NCI-H2227 treated with DMSO at 0.1 percent for 48 hours (cell line): Measurements from ENCODE around the gene B3GAT1.

Experiments
- DNase-seq: peaks from one replicate; lab custom pipeline; 2025; lab: John Stamatoyannopoulos, UW

B3GAT1 gene

DNA sequence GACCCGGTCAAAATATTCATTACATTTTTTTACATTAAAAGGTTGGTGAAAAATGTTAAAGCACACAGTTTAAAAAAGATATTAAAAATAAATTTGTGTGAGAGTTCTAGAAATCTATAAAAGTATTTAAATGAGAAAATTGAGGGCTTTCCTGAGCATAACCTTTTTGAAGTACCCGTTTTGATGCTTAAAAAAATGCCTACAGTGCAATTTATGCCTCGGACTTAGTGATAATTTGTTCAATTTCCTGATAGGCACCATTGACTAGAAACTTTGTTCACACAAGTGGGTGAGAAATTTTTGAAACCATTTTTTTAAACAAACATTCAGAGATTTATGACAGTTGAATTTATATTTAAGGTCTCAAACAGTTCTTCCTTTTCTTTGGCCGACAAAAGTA lies 29.7 kb upstream of the B3GAT1 start:
- no peak for DNase-seq

DNA sequence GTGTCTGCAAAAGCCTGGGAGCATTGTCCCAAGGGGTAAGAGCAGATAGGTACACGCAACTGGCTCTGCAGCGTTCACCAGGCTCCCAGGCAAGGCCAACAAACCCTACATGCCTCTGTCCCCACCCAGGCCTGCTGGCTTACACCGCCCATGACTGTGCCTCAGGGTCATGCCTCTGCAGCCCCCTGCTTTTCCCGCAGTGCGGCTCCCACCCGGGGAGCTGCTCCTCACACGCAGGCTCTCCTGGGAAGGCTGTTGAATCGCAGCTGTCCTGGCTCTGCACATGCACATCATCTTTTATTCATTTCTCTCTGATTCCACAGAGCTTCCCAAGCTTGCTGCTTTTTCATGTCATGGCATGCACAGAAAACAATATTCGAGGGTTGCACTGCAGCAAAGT lies 29.2 kb upstream of the B3GAT1 start:
- no peak for DNase-seq

DNA sequence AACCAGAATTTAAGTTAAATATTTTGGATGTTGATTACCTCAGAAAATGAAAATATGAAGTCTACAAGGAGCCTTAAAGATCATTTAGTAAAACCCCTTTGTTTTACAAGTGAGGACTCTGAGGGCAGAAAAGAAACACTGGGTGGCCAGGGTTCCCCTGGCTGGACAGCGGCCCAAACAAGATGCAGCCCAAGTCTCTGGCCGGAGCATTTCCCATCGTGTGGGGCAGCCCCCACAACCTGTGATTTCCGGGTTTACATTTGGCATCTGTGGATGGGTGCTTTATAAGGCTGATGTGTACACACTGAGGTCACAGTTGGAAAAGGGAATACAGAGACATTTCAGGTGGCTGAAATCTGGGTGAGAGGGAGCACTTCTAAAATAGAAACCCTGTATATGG lies 28.8 kb upstream of the B3GAT1 start:
- no peak for DNase-seq

DNA sequence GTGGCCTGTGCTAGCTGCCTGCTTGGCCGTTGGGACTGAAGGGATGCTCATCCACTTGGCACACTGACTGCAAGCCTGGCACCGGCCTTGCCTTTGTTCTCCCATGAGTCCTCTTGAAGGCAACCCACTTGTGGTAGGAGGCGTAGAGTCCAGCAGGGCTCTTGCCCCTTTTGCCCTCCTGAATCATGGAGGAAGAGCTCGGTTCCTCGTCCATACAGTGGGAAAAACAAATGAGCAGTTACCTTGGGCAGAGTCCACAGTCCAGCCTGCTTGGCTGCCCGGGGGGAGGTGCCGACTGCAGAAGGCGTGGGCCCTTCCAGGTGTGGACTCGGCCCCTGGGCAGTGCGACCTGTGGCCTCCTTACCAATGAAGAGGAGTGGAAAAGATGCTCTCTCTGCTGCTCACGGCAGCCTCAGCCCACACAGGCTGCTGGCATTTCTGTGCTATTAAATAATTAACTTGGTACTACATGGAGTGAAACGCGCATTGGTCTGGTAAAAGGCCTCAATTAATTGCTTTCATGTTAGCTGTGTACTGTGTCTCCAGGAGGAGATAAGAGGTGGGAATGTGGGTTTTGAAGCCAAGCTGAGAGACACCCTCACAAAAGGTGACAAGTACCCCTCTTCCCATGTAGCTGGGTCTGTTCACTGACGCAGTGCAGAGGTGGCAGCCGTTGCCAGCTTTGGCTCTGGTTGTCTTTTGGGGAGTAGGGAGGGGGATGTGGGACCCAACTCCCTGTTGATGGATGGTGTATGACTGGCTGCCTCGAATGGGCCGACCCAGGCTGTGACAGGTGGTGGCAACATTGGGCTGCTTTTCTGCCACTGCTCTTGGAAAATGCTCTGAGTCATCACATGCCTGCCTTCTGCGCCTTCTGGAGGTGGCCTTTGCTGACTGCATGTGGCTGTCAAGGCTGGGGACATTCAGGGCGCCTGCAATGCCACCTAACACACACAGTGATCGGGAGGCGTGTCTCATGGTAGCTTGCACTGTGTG lies 26.8 kb upstream of the B3GAT1 start:
- DNase-seq, result no peak

DNA sequence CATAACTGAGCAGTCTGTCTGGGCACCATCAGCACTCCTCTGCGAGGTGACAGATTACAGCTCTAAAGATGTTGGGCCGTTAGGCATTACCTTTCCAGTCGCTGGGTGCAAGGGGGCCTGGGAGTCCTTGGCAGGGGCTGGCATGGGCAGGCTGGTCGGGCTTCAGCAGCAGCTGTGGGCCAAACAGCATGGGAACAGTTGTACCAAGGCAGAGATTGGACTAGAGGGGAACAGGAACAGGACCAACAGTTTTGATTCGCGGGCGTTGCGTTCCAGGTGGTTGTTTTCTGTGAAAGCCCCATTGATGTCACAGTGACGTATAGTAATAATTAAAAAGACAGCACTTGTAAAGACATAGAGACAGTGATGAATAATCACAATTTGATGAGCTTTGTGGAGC lies 25.8 kb upstream of the B3GAT1 start:
- no peak for DNase-seq

DNA sequence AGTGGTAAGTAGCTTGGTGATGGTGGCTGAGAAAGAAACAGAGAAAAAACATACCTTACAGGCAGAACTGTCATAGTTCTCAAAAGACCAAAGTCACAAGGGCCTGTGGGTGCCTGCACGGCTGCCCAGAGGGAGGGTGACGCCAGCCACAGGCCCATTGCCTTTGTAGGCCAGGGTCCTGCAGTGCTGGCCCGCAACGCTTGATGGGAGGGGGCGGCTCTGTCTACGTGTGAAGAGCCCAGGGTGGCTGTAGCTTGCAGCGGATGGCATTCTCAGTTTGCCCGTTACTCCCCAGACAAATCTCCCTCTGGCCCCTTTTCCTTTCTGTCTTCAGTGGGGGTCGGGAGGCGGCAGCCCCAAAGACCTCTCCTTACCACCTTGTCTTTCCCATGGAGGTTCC lies 24.7 kb upstream of the B3GAT1 start:
- no peak for DNase-seq

DNA sequence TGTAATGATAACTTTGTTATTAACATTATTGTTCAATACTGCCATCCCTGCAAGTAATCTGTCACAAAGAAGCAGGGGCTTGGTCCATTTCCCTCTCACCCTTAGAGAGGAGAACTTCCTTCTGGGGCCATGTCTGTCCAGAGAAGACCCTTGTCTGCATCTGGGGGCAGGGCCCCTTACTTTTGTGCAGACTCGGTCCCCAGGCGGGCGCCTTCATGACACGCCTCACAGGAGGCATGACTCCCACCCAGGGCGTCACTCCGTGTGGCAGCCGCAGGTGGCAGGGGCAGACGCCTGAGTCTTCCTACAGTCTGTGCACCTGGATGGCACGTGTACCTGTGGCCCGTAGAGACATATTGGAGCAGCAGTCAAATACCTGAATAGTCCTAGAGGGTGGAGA lies 21.8 kb upstream of the B3GAT1 start:
- no peak for DNase-seq

DNA sequence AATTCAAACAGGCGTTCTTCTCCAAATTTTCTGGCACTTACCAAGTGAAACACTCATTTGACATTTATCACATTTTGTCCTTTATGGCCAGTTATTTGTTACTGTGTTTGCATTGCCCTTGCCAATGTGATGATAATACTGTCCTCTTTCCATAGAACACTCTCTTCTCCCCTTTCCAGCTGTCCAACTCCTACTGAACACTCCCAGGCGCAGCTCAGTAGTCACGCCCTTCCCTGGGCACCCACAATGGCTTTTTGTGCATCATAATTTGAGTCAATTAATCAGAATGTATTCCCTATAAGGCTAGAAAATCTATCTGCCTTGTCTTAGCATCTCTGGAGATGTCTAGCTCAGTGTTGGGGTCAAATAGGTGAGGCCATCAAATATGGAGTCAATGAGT lies 21.2 kb upstream of the B3GAT1 start:
- no peak for DNase-seq

DNA sequence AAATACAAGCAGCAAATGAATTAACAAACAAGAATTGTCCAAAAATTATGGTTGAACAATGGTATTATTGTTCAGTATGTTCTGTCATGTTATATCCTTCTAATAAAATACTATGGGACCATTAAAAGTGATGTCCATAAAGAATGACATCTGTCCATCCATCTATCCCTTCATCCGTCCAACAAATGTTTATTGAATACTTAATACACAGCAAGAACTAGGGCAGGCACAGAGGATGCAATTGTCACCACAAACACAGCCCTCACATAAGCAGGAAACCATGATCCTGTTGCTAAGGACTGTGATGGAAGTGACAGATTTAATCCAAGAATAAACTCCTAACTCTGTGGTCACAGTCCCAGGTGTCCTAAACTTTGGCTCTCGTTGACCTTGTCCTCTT lies 20.7 kb upstream of the B3GAT1 start:
- no peak for DNase-seq

DNA sequence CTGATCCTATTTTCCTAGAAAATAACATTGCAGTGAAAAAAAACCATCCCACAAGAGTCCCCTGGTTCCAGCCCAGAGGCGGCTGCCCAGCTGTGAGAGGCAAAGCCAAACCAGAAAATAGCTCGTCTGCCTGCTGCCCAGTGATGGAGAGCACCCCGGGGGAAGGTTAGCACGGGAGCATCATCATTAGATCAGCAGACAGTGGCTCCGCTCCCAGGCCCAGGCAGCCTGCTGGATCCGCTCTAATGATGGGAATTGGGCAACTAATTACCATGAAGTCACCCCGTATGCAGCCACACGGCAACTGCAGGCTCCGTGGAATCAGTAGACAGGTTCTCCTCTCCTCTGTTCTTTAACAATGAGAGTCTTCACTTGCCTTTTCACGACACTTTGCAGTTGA lies 17.1 kb upstream of the B3GAT1 start:
- no peak for DNase-seq

DNA sequence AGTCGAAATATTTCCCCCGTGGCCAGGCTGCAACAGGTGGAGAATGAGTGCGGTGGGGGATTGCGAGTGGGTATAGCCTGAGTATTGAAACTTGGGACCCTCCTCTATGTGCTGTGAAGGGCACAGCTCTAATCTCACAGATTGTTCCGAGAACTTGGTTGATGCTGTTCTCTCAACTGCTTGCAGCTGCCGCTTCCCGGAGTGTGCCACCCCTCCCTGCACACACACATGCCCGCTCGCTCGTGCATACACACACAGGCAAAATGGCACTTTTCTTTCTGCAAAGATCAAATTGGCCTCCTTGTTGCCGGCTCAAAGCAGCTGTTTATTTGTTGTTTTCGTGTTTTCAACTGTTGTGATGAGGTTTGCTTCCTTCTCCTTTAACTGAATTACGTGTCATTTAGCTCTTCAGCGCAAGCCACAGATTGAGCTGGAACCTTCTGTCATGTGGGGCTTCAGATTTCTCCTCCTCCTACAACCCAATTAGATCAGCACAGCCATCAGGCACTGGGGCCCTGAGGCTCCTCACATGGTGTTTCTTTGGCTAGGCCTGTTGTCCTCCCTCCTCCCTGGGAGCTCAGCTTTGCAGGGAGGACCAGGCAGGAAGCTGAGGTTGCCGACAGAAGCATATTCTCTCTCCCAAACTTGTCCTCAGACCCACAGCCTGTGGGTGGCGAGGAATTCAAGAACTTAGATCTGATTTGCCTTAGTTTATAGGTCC lies 13.9 kb upstream of the B3GAT1 start:
- no peak for DNase-seq

DNA sequence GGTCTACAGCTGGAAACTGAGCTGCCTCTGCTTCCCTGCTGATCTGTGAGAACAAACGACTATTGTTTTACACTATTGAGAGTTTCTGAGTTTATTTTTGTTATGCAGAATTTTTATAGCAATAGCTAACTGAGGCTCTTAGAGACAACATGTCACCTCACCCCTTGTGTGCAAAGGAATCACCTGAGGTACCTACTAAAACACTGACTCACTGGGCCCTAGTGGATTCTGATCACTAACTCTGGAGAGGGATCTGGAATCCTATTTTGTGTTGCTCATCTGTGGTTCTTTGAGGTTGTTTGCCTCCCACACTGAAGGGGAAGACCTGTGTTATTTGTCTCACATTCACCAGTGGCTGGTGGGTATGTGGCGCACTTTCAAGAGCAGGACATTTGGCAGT lies 13.4 kb upstream of the B3GAT1 start:
- no peak for DNase-seq

DNA sequence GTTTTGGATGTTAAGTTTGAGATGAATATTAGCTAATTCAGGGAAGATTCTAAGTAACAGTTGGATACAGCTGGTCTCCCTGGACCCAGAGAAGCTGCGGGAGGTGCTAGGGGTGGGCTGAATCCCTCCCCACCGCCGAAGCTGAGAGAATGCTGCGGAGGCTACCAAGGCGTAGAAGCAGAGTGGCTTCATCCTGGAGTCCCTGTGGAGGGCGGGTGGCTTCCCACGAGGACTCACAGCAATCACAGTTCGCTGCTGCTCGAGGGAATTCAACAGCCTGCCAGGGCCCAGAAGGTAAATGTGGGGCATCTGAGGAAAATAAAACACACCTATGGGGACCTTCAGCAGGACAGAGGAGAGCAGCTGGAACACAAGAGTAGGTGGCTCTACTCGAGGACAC lies 11.1 kb upstream of the B3GAT1 start:
- no peak for DNase-seq

DNA sequence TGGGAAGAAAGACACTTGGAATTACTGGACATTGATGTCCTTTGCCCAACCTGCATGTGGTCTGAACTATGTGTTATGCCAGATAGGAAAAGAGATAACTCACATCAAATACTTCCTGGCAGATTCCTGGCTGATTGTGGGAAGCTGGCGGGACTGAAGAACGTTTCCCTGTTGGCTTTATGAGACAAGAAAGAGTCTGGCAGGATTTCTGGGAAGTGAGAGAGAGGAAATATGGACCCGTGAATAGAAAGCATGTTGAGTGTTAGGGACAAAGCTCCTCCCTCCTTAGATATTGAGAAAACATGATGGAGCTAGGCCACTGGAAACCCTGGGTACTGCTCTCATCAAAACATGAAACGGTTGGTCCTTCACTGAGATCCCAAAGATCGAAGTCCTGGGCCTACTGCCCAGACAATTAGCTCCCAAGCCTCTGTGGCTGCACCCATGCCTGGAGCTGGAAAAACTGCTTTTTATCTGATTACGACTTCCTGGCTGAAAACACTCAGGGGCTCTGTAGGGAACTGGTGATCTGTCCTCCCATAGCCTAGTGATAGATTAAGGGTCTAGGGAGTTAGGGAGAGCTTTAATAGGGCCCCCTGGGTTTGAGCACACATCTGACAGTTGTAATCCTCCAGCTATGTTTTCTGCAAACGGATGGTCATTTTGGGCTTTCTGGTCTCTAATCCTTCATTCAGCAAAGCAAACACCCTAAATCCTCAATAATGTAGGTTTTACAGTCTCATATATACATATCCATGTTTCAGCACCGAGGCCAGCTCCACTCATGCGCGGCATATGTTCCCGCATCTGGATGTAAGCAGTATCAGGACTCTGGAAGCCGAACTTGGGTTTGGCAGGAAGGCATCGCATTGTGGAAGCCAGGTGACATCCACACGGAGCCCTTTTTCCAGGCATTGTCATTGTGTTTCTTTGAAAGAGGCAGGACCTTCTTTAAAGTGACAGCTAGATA lies 6.1 kb upstream of the B3GAT1 start:
- DNase-seq, result no peak

DNA sequence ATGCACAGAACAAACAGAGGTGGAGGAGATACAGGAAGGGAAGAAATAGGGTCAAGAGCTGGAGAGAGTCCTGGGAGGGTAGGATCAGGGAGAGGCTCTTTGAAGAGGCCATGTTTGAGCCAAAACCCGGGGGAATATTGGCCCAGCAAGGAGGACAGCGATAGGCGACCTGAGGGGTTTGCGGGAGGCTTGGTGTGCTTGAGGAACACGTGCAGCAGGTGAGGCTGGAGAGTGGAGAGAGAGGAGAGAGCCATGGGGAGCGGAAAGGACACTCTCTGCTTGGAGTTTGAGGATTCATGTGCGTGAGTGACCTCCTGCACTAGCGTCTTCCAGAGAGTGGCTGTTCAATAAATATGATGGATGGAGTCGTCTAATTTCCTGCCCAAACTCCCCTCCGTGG lies 4.7 kb upstream of the B3GAT1 start:
- no peak for DNase-seq

DNA sequence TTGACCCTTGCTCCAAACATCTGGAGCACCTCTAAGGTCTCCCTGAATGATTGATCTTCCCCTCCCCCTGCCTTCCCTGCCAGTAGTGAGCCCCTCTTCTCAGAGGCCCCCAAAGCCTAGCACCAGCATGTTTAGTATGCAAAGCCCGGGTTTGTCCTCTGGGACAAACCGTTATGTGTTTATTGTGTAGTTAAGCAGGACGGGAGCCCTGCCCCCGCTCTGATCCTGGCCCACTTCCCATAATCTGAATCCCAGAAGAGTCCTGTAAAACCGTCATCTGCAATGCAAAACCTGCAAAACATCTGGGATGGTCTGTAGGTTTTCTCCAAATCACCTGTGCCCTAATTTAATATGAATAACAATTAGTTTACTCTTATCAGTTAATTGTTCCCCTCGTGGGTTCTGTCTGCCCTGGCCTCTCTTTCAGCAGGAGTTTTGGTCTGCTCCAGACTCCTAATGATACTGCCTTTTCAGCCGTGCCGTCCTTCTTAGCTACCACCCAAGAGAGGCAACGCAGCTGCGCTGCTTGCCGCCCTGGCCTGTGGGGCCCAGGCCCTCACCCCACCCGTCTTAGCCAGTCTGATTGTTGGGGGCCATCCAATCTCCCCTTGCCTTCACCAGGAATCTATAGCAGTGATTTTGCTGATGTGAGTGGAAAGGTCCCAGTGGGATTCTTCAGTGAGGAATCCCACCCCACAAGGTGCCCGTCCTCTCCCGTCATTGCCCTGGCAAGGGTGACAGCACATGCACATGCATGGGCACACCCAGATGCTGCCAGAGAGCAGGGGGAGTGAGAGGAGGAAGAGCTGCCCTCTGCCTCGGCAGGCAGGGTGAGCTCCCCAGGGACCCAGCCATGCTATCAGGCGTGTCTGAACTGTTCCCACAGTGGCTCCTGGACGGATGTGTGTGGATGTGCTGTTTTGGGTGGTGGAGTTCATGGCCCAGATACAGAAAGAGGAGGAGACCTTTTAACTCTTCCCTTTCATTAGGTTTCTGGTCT lies 3.0 kb upstream of the B3GAT1 start:
- DNase-seq, result no peak

DNA sequence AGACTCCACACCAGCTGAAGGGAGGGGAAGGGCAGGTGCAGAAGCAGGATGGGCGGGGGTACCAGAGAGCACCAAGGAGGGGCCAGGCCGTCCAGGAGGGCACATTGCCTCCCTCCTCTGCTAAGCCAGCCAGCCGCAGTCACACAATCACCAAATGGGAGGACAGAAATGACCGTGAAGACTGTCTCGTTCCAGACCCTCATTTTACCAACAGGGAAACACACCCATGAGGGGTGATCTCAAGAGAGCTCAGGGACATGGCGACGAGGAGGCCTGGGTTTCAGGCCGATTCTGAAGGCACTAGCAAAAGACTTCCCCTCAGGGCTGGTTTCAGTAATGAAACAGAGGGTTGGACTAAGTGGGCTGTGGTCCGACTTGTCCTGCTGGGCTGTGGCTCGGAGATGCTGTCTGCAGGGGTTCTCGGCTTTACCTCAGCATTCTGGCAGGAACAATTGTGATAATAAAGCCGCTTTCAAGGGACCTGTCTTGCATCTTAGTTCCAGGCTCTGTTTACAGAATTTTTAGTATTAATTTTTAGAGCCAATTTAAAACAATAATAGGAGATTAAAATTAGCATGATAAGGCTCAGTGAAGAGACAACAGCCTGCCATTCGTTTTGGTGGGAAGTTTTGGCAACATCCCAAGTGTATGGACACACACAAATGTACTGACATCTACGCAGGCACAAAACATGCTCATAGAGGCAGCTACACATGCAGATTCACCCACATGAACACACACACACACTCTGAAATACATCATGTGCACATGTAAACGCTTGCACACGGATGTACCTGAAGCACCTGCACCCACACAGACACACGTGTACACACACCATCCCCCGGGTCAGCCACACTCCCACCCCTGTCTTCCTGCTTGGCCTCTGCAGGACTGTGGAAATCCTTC lies 2.0 kb upstream of the B3GAT1 start:
- DNase-seq, result no peak

DNA sequence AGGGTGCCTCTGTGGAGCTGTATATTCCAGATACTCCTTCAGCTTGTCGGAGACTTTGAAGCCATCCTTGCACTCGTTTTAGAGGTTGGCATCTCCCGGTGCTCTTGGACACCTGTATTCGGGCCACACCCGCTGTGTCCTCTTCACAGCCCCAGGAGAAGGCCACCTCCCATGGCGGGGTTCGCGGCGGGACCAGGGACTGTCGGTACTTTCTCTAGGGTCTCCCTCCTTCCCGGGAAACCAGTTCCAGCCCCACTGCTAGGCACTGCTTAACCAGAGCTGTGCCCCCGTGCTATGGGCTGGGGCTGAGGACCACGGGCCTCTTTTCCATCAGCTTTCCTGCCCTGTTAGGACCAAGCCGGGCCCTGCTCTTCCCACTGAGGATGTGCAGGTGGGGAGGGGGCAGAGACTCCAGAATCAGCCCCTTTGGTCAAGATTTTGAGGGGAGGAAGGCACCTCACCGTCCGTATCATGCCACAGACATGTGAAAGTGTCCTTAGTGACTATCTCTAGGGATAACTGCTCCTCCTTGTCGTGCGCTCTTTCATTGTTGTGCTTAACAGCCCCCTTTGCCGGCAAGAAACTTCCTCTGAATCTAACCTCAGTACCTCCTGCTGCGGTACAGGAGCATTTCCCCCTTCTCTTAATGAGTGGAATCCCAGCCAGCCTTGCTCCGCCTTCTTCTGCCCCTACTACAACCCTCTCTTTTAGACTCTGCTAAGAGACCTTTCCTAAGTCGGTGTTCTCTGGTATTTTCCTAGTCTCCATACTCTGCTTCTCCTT lies 1.2 kb upstream of the B3GAT1 start:
- no peak for DNase-seq

DNA sequence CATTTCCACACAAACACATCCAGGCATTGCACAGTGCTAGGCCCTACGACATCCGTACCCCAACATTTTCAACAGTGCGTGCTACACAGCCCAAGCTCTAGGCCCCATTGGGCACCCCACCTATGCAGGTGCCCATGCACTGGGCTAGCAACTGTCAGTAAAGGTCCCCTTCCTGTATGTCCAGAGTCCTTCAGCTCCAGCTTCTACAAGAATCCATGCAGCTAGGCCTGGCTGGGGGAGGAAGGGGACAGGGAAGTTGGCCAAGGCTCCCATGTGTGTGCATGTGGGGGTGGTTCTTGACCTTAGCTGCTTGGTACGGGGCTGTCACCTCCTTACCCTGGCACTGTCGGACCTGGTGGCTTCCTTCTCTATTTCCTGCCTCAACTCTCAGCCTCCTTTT lies 1.3 kb downstream of the B3GAT1 start:
- DNase-seq, result no peak
